GM12878 (cell line): Measurements from ENCODE around the gene IDH3G.

Source experiments
- CHD4 ChIP-seq: fragments of 200-600 bp; sonication (generic); IDR thresholded peaks from 2 replicates; pipeline ENCODE4 v1.6.1; 2016; ENCODE audit warnings: mild to moderate bottlenecking
- E2F4 ChIP-seq: IDR thresholded peaks from 2 replicates; pipeline ENCODE4 v1.6.1; 2012; ENCODE audit warnings: low read depth, low read length, improper control_type of control experiment
- EP300 ChIP-seq, 2 experiments: fragments of 150-350 bp in 1 of 2; IDR thresholded peaks; 2 replicates each; pipeline ENCODE4 v1.6.1; 2011 to 2012; ENCODE audit warnings: low read depth in 2 of 2, low read length in 2 of 2, borderline replicate concordance in 1 of 2, improper control_type of control experiment in 1 of 2, inconsistent platforms in 1 of 2; ENCODE audit not compliant: control insufficient read depth in 1 of 2
- MLLT1 ChIP-seq: fragments of 450-650 bp; IDR thresholded peaks from 2 replicates; pipeline ENCODE4 v1.6.1; 2016; ENCODE audit warnings: mild to moderate bottlenecking
- REST ChIP-seq: IDR thresholded peaks from 2 replicates; pipeline ENCODE4 v1.6.1; 2012; ENCODE audit warnings: mild to moderate bottlenecking, low read depth, low read length
- SPI1 ChIP-seq: IDR thresholded peaks from 2 replicates; pipeline ENCODE4 v1.6.1; 2011; ENCODE audit warnings: low read depth, mild to moderate bottlenecking, low read length, moderate library complexity, borderline replicate concordance; ENCODE audit not compliant: insufficient read depth

GRCh38 chrX:153773218-153773611 lies 21.0 kb downstream of the IDH3G start:
- TF ChIP-seq EP300 (IDR thresholded peaks at IDR 0.05; ENCODE audit: borderline replicate concordance in 1 of 2, control insufficient read depth in 1 of 2, low read depth in 2 of 2, low read length in 2 of 2) = no peak
- TF ChIP-seq E2F4 = no peak
- no peak for TF ChIP-seq MLLT1
- no peak for TF ChIP-seq REST
- TF ChIP-seq SPI1 = no peak
- no peak for TF ChIP-seq CHD4
